ENCODE results near the gene ANKRD39. TPM values are rescaled to one million over a fixed set of nuclear protein-coding genes. Genes with fewer than 3 reads are reported as not detected.

Gene ANKRD39, protein sequence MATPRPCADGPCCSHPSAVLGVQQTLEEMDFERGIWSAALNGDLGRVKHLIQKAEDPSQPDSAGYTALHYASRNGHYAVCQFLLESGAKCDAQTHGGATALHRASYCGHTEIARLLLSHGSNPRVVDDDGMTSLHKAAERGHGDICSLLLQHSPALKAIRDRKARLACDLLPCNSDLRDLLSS
- total RNA-seq (2022; extraction: Qiagen RNA extraction; ENCODE audit: low read depth), result 20.7 to 24.8 TPM (median 22.8 TPM) in 5 replicates

DNA sequence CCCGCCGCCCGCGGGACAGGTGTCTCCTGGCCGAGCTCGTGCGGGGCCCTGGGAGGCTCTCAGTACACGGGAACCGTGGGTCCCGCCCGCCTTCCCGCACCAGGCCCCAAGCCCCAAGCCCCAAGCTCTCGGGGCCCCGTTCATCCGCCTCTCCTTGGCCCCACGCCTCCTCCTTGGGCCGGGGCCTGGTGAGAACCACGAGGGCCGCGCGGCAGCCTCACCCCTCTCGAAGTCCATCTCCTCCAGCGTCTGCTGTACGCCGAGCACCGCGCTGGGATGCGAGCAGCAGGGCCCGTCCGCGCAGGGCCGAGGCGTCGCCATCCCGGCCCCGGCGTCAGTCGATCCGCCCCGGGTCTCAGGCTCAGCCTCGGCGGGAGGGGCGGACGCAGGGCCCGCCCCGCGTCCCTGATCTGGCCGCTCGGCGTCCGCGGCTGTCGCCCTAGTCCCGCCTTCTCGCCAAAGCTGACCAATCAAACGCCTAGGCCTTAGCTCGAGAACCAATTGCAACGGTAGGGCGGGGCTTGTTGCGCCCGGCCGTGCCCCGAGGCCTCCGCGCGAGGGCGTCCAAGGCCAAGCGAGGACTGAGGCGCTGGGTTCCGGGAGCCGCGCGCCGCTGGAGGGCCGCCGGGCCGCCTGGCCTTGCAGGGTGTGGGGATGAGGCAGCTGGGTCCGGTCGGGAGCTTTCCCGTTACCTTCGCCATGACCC, at the start of gene ANKRD39:
Gene ANKRD39 (minus strand): TSS at position 350 of the 706 bp plus-strand sequence. CDS start 29 bp downstream, at position 321.

GRCh38 chr2:96869822-96870625, 12.2 kb upstream of the ANKRD39 start, which contains the start of gene SEMA4C:
Gene SEMA4C, minus strand, starts transcription at chr2:96870080. Its CDS starts 2,194 bp downstream, at chr2:96867886.

DNA sequence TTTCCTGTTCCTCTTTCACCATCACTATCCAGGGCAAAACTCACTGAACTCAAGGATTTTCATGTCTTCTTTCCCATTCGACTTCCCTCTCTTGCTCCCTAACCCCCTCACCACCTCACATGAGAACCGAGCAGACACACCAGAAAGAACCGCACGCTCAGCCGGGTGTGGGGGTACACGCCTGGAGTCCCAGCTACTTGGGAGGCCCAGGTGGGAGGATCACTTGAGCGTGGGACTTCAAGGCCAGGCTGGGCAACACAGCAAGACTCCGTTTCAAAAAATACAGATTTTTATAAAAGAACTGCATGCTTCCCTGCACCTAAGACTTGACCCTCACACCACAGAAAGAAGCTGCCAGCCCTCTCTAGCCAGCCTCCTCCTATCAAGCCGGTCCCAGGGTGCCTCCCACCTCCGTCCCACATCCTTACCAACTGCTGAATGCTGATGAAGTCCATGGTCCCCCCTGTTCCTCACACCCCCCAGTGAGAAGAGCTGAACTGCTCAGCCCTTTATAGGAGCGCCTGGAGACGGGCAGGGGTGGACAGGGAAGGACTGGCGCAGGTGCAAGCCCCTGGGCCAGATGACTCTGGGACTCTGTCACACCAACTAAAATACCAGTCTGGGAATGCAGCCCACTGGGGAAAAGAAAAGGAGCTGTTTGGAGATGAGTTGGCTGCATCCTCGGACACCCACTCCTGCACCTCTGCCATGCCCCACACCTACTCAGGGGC, 14.1 kb downstream of the ANKRD39 start, which contains the start of gene ANKRD23:
Gene ANKRD23 (minus strand): TSS at position 484 of the 731 bp plus-strand sequence. CDS start 29 bp downstream, at position 455.

DNA sequence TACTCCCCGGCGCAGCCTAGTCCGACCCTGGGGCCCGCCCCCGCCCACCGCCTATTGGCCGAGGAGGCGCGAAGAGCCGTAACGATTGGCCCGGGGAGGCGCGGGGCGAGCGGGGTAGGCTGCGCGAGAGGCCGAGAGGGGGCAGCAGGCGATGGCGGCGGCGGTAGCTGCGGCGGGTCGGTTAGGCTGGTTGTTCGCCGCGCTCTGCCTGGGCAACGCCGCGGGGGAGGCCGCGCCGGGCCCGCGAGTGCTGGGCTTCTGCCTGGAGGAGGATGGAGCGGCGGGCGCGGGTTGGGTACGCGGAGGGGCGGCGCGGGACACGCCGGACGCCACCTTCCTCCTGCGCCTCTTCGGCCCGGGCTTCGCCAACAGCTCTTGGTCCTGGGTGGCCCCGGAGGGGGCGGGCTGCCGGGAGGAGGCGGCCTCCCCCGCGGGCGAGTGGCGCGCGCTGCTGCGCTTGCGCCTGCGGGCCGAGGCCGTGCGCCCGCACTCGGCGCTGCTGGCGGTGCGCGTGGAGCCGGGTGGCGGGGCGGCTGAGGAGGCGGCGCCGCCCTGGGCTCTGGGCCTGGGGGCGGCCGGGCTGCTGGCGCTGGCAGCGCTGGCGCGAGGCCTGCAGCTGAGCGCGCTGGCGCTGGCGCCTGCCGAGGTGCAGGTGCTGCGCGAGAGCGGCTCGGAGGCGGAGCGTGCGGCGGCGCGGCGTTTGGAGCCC, 41.5 kb downstream of the ANKRD39 start, which contains the start of gene CNNM3:
Gene CNNM3 (plus strand): TSS at position 142 of the 709 bp plus-strand sequence. CDS start 10 bp downstream, at position 152.

Other genes starting within 250 kb of the ANKRD39 start
- gene KANSL3, start 219.7 kb downstream of the ANKRD39 start, total RNA-seq (2022; extraction: Qiagen RNA extraction; ENCODE audit: low read depth), result 29.4 to 36.6 TPM (median 33.1 TPM) in 5 replicates
- gene FER1L5, start 215.3 kb downstream of the ANKRD39 start, total RNA-seq (2022; extraction: Qiagen RNA extraction; ENCODE audit: low read depth), result not detected in 5 replicates
- 22.6 to 26.7 TPM (median 25.9 TPM) in 5 replicates for gene LMAN2L, start 118.0 kb downstream of the ANKRD39 start, total RNA-seq (2022; extraction: Qiagen RNA extraction; ENCODE audit: low read depth)
- 14.7 to 21.2 TPM (median 19.4 TPM) in 5 replicates for gene CNNM4, start 97.1 kb downstream of the ANKRD39 start, total RNA-seq (2022; extraction: Qiagen RNA extraction; ENCODE audit: low read depth)
- gene CNNM3, start 41.7 kb downstream of the ANKRD39 start, total RNA-seq (2022; extraction: Qiagen RNA extraction; ENCODE audit: low read depth), result 12.6 to 17.5 TPM (median 16.3 TPM) in 5 replicates
- gene ANKRD23, start 14.0 kb downstream of the ANKRD39 start, total RNA-seq (2022; extraction: Qiagen RNA extraction; ENCODE audit: low read depth), result 1.0 to 2.9 TPM (median 1.8 TPM) in 5 replicates
- gene SEMA4C, start 12.1 kb upstream of the ANKRD39 start, total RNA-seq (2022; extraction: Qiagen RNA extraction; ENCODE audit: low read depth), result 16.7 to 24.5 TPM (median 21.2 TPM) in 5 replicates
- not detected in 5 replicates for gene FAM178B, start 128.6 kb upstream of the ANKRD39 start, total RNA-seq (2022; extraction: Qiagen RNA extraction; ENCODE audit: low read depth)
- 10.3 to 14.2 TPM (median 11.7 TPM) in 5 replicates for gene FAHD2B, start 236.9 kb upstream of the ANKRD39 start, total RNA-seq (2022; extraction: Qiagen RNA extraction; ENCODE audit: low read depth)